ENCODE data around the gene LRCH1. TPM values are rescaled to one million over a fixed set of nuclear protein-coding genes. Genes with fewer than 3 reads are reported as not detected.

LRCH1 gene
- total and polyA plus RNA-seq, 2 of the 13 experiments (the other 11 are each of a cell fraction or from before 2014, with no cell fraction given) = 4.1 to 12.6 TPM

DNA sequence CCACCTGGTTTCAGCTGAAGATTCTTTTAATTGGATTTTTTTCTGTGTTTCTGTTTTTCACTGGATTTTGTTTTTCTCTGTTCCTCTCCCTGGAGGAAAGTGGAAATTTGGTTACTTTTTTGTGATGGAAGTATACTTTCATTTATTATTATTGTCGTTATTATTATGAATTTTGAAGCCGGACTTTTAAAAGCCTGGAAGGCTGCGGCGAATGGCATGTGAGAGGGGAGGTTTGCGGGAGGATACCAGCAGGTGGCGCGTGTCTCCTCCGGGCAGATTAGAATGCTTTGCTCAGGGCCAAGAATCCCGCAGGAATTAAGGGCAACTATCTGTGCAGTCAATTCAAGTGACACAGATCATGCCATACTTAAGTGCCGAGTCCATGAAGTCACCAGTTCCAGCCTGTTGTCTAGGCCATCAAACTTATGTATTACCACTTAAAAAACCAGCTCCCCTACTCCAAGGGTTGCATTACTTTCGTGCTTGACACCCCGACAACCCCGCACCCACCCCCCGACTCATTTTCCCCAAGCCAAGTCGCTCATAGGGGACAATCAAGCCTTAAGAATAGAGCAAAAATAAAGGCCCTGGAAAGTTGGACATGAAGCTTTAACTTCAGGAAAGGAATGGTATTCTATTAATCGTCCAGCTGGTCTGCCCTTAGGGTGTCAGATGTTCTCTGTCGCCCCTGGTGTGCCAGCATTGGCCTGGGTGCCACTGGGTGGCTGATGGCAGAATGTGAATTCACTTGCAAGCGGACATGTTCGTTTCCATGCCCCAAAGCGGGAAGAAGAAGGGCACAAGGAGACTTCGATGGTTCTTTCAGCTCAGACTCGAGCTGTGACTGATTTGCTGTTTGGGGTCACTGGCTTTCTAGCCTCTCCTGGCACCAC is 1.3 kb upstream of the LRCH1 start:
- no TSS peak for BruUV-seq (replicated peaks)
- Histone ChIP-seq H3K36me3 (replicated peaks in 1 of 2; ENCODE audit: control insufficient read depth in 1 of 2, insufficient read depth in 2 of 2, low read length in 2 of 2) (no peaks in the 10 kb centered on the region), H2AFZ (ENCODE audit: low read length) (no peak overlapping the region), H4K20me1 (ENCODE audit: insufficient read depth, low read length) (peaks cover 9% of the 10 kb centered on the region; the same call in 1 of the 2 replicates), H3K4me2 (ENCODE audit: low read depth, low read length) (peak overlapping the region; percentile 97), H3K4me1 (ENCODE audit: insufficient read depth, low read length) (peaks cover 31% of the 10 kb centered on the region), H3K79me2 (ENCODE audit: insufficient read depth, low read length) (peaks cover 35% of the 10 kb centered on the region), H3K27ac (ENCODE audit: extremely low read length, insufficient read depth, low read length) (no peak overlapping the region), H3K9ac (ENCODE audit: insufficient read depth, low read depth, low read length) (peak overlapping the region; percentile 86; the same call in 1 of the 2 replicates), H3K4me3 (replicated peaks in 1 of 3; ENCODE audit: insufficient read depth in 1 of 3, low read depth in 2 of 3, low read length in 3 of 3) (peak overlapping the region; percentile 69 to 98 (median 79)), H3K27me3 (ENCODE audit: control insufficient read depth in 1 of 2, insufficient read depth in 2 of 2, low read length in 2 of 2) (no peaks in the 10 kb centered on the region; a peak in 1 of 5 replicates), H3K9me3 (ENCODE audit: low read length) (no peaks in the 10 kb centered on the region)
- DNase-seq (ENCODE audit: low spot score) (peak; percentile 61), FAIRE-seq (peak; percentile 73), ATAC-seq (peak; percentile 55)
- WGBS (ENCODE audit: low lambda C conversion rate) = 13% methylated on average over 22 of the region's 22 CpGs
- ChIA-PET CTCF (ENCODE audit: low intra/inter-chr PET ratio, low total read pairs) (interaction anchor here (1.2 to 3.3 kb wide), 3 partner anchors 59 to 169 kb away, joined by 3 to 63 read pairs (median 7); no protein-coding TSS in a partner anchor), POLR2A (no interaction called here)
- in situ Hi-C loops (cut with HindIII; ENCODE audit: extremely low pct_ligation_motif_present, low pct_unique_long_range_greater_than_20kb) (loop anchor here (5.0 kb wide), 1 partner anchor 171 kb away; no protein-coding TSS in a partner anchor), intact Hi-C loops (cut with micrococcal nuclease; ENCODE audit: unreplicated experiment) (loop anchor here (1.0 to 10.0 kb wide), 4 partner anchors 58 to 246 kb away; partner anchors contain the start of gene ESD)
- TF ChIP-seq GABPA (IDR thresholded peaks at IDR 0.05; ENCODE audit: low read depth, low read length) = no peak
- TF ChIP-seq GABPA (CRISPR knock-in tag; IDR thresholded peaks at IDR 0.05; ENCODE audit: low read depth) = no peak
- 0 out of 2 replicates have a peak, but pooled peaks have one; percentile 21 for TF ChIP-seq MED1 (CRISPR knock-in tag; IDR thresholded peaks at IDR 0.05)
- no peak for TF ChIP-seq POLR2AphosphoS2 (IDR thresholded peaks at IDR 0.05; ENCODE audit: low read depth, low read length)
- TF ChIP-seq MNT (IDR thresholded peaks at IDR 0.05) = no peak
- no peak for TF ChIP-seq RFX3 (CRISPR knock-in tag; IDR thresholded peaks at IDR 0.05)
- no peak for TF ChIP-seq RORA (CRISPR knock-in tag; IDR thresholded peaks at IDR 0.05)
- TF ChIP-seq STAG1 (CRISPR knock-in tag; IDR thresholded peaks at IDR 0.05) = peak; percentile 89
- no peak for TF ChIP-seq ZNF18 (CRISPR knock-in tag; IDR thresholded peaks at IDR 0.05; ENCODE audit: insufficient replicate concordance)
- TF ChIP-seq SATB2 (CRISPR knock-in tag; IDR thresholded peaks at IDR 0.05) = no peak
- TF ChIP-seq SALL1 (CRISPR knock-in tag; IDR thresholded peaks at IDR 0.05) = peak; percentile 34; the same call in 1 of the 2 replicates
- TF ChIP-seq ZC3H13 (CRISPR knock-in tag; IDR thresholded peaks at IDR 0.05) = no peak
- no peak for TF ChIP-seq ZNF335 (CRISPR knock-in tag; IDR thresholded peaks at IDR 0.05)
- TF ChIP-seq CCDC6 (CRISPR knock-in tag; IDR thresholded peaks at IDR 0.05) = no peak
- TF ChIP-seq SP140L (CRISPR knock-in tag; IDR thresholded peaks at IDR 0.05; ENCODE audit: borderline replicate concordance) = no peak
- TF ChIP-seq ZNF563 (CRISPR knock-in tag; IDR thresholded peaks at IDR 0.05) = no peak
- TF ChIP-seq MYNN (CRISPR knock-in tag; IDR thresholded peaks at IDR 0.05; ENCODE audit: low read depth) = no peak
- TF ChIP-seq, protein P1, sequence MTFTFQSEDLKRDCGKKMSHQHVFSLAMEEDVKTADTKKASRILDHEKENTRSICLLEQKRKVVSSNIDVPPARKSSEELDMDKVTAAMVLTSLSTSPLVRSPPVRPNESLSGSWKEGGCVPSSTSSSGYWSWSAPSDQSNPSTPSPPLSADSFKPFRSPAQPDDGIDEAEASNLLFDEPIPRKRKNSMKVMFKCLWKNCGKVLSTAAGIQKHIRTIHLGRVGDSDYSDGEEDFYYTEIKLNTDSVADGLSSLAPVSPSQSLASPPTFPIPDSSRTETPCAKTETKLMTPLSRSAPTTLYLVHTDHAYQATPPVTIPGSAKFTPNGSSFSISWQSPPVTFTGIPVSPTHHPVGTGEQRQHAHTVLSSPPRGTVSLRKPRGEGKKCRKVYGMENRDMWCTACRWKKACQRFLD (CRISPR knock-in tag; IDR thresholded peaks at IDR 0.05; ENCODE audit: borderline replicate concordance) = no peak
- TF ChIP-seq HOXA3 (CRISPR knock-in tag; IDR thresholded peaks at IDR 0.05) = 0 out of 2 replicates have a peak, but pooled peaks have one; percentile 24

Measured in HepG2 (cell line).